HG03103 (cell line): ENCODE measurements around the gene SLC38A11.
"Not testable (repeated sequence)": the region's sequence is repeated elsewhere in the genome, so short reads cannot be mapped to it uniquely, and the experiment has no call there.

Experiments
- ATAC-seq: cut with Tn5 transposase; IDR thresholded peaks from one replicate; pipeline ENCODE4 v1.9.1; 2021; ENCODE audit warnings: low read depth; ENCODE audit not compliant: unreplicated experiment

Gene SLC38A11

DNA sequence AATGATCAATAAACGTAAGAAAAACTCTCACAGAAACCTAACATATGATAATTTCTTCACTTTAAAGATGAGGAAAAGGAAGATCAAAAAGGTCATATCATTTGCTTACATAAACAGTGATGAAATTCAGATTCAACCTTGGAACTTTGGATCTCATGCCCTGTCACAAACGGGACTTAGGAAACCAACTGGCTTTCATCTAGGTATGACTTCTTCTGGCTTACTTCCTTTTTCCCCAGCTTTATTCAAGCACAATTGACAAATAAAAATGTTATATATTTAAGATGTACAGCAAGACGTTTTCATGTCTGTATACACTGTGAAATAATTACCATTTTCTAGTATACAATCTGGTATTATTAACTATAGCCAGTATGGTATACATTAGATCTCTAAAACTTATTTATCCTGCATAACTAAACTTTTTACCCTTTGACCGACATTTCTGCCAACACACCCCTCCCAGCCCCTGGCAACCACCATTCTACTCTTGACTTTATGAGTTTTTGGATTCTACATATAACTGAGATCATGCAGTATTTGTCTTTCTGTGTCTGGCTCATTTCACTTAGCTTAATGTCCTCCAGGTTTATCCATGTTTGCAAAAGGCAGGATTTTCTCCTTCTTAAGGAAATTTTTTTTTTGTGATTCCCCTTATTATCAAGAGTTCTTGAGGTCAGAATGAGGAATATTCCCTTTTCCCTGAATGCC, 67.7 kb downstream of the SLC38A11 start:
- no peak for ATAC-seq

- ATAC-seq: no peak
Measured at GRCh38 chr2:164882276-164882675, 73.0 kb downstream of the SLC38A11 start.

DNA sequence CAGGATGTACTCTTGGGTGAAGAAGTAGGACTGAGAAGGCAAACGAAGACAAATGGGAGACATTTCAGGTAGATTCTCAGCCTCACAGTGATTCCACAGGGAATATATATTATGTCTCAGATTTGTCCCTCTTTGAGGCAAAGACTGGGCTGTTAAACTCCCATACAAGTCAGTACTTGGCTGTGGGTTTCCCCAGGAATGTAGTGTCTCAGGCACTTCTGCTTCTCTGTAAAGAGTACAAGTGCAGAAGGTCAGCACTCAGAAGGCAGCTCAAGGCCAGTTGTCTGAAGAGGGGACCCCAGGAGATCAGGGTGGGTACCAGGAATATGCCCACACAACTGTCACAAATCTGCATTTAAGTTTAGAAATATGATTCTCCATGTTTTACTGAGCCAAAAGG, 73.8 kb downstream of the SLC38A11 start:
- no peak for ATAC-seq

DNA sequence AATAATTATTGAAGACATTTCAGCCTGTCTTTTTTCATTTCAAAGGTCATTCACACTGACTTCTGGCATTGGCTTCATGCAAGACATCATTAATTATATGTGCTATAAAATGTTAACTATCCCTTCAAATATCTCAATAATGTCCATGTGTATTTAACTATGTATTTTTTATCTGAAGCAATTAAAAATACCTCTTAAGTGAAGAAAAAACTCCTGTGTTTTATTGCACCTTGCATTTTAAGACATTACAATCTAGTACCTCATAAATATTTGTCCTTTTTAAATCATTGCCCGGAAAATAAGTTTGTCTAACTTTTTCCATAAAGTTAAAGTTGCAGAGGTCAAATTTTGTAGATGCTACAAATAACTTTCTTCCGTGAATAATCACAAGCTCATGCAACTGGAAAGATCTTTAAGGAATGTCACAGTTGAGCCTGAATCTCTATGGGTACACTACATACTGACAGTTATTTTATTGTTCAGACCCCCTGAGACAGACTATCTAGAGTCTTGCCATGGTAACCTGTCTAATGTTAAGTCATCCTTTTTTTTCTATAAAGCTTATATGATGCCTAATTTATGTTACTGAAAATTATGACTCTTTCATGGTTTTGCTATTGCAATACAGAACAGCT, 75.3 kb downstream of the SLC38A11 start:
- ATAC-seq: no peak

DNA sequence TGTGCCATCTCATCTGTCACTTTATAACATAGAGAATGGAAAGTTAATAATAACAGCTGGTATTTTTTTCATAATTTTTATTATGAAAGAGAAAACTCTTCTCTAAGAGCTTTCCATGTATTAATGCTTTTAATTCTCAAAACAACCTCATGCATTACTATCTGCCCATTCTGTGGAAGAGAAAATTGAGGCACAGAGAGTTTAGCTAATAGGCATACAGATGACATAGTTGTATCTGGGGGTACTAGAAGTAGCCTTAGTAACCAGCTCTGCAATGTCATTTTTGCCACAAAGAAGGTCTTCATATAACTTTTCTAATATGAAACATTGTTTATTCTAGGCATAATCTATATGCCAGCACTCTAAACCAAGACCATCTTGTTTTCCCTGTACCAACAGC, 77.4 kb downstream of the SLC38A11 start:
- ATAC-seq: no peak

DNA sequence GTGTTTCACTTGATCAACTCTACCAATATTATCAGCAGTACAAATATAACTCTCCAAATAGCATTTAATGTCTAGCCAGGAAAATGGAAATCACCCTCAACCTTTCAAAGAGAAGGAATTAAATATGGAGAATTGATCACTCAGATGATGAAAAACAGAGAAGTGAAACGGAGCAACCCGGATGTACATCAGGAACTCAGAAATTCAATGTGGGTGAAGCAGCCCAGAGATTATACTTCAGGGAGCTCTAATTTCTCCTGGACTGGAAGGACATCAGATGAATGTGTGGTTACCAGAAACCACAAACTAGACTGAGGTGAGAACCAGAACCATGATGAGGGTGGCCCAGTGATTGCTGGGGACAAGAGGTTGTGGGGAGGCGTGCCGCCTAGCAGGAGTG, 78.2 kb downstream of the SLC38A11 start:
- no peak for ATAC-seq

- ATAC-seq: no peak
Measured at GRCh38 chr2:164875334-164876205, 79.8 kb downstream of the SLC38A11 start.

DNA sequence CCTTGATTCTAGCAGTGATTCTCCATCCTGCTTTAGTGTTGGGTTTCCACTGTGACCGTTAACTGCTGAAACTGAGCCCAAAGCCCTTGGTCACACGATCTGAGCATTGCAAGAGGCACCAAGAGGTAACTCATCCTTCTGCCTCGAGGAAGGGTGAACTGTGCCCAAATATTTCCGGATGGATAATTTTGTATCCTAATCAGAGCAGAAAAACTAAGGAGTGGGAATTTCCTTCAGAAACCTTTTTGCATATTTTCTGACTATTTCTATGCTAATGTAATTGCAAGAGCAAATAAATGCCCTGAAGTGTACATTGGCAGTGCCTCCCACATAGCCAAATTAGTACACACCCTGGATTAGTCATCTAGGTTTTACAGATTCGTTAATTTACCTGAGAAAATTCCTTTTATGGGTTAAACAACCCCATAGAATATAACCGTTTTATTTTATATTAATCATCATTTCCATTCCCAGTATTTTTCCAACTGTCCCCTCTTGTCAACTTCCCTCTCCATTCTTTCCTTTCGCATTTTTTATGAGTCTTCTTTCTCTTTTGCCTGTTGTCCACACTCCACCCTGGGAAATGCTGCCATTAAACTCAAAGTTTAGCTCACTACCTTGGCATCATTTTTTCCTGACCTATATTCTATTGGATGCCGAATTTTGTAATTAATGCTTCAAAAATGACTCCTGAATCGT, 82.0 kb downstream of the SLC38A11 start:
- ATAC-seq: no peak

DNA sequence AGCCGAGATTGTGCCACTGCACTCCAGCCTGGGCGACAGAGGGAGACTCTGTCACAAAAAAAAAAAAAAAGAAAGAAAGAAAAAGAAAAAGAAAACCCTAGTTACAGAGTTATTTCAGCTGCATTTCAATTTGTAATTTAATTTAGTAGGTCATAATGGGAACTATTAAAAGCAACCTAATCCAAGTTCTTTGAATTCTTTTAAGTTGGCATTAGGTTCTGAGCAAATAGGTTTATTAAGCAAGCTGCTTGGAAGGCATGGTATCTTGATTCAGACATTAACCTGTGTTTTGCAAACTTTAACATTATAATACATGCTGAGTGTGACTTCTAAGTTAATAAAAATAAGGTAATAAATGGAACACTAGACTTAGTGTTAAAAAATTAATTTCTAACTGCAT, 83.9 kb downstream of the SLC38A11 start:
- no peak for ATAC-seq

DNA sequence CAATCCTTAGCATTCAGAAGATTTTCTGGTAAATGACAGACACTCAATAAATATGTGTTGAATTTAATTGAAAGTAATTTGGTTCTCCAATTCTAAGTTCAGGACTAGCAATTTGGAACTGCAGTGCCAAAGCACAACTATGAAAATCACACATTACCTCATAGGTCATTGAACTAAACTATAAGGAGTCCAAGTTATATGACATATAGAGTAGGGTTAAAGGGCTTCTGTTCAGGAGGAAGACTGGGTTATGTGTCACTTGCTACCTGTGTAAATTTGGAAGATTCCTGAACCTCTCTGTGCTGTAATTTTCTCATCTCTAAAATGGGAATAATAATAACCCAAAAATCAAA, 85.9 kb downstream of the SLC38A11 start:
- no peak for ATAC-seq

DNA sequence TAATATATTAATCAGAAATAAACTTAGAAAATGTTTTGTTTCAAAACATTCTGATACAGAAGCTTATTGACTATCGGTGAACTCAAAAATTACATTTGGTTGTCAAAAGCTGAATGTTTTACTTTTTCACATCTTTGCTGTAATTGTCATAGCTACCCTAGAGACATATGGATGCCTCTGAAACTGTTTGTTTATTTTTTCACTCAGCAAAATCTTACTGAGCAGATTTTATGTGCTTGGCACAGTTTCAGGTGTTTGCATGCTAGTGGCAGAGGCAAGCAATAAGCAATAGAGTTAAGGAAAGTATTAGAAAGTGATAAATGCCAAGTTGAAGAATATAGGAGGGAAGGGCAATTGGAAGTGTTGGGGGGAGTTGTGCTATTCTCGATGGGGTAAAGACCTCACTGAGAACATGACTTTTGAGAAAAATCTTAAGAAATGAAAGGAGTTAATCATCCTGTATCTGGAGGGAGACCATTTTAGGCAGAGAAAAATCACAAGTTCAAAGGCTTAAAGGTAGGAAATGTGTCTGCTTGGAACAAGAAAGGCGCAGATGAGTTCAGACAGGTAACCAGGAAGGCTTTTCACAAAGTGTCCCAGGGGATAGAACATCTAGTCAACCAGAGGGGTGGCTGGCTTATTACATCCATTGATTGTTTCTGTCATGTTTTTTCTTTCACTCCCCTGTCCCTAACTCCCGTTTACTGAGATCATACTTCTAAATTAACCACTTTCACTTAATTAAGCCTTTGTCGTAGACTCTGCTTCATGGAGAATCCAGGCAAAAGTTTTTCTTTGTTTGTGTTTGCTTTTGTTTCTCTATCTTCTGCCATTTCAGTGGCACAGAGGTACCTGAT, 86.5 kb downstream of the SLC38A11 start:
- ATAC-seq: no peak

DNA sequence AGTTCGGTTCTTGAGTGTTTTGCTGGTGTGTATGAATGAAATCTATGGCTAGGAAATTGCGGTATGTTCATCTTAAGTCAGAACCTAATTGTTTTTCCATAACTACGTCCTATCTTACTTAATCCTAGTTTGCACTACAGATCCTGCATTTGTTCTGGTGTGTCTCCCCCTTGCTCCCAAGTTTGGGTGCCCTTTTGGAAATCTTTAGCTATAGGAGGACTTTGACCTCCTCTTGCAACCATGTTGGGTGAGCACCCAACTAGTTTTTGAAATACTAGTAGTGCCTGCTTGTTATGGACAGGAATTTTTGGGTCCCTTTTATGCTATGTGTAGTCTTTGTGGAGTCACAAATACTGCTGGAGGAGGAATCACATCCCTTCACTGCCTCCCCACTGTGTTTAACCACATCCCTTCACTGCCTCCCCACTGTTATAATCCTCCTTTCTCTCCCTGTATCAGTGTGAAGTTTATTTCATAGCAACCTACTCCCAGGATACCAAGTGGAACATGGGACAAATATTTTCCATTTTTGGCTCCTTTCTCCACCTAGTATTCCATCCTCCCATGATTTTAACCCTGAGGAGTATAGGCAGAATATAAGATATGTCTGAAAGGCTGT, 87.4 kb downstream of the SLC38A11 start:
- no peak for ATAC-seq

DNA sequence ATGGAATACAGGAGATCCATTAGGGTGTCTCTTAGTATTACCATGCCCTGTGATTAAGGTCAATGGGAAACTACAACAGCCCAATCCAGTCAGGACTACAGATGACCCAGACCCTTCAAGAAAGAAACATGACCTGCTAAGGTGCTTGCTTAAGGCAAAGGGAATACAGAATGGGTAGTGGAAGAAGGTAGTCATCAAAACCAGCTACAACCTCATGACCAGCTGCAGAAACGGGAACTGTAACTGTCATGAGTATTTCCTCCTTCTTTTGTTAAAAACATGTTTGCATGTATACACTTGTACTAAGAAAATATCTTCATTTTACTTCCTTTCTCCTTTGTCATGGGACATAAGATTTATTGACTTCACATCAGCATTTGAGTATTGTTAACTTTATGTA, 88.9 kb downstream of the SLC38A11 start:
- ATAC-seq: not testable (repeated sequence)

DNA sequence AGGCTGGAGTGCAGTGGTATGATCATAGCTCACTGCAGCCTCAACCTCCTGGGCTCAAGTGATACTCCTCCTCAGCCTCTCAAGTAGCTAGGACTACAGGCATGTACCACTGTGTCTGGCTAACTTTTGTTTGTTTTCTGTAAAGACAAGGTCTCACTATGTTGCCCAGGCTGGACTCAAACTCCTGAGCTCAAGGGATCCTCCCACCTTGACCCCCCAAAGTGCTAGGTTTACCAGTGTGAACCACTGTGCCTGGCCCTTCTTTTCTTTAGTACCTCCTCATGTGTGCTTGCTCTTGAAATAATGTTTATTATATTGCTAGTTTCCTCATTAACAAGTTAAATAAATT, 94.7 kb downstream of the SLC38A11 start:
- no peak for ATAC-seq

DNA sequence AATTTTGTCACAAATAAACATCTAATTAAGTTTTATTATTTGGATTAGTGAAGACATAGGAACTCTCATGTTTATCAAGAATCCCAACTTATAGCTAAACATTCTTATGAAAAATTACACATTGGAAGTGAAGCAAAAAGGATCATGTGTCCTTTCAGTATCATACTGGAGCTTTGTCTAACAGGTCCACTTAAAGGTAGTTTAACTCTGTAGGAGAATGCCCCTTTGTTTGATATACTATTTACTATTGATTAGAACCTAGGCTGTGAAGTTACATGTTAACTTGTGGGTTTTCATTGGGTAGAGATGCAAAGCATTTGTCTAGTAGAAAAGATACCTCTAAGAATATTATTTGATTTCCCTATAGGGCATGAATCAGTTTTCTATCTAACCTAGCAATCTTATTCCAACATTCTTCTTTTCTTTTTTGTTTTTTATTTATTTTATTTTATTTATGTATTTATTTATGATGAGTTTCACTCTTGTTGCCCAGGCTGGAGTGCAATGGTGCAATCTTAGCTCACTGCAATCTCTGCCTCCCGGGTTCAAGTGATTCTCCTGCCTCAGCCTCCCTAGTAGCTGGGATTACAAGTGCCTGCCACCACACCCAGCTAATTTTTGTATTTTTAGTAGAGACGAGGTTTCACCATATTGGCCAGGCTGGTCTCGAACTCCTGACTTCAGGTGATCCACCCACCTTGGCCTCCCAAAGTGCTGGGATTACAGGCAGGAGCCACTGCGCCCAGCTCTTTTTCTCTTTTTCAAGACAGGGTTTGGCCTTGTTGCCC, 95.2 kb downstream of the SLC38A11 start:
- ATAC-seq: not testable (repeated sequence)

- no peak for ATAC-seq
Measured at GRCh38 chr2:164859251-164859818, 96.0 kb downstream of the SLC38A11 start.

DNA sequence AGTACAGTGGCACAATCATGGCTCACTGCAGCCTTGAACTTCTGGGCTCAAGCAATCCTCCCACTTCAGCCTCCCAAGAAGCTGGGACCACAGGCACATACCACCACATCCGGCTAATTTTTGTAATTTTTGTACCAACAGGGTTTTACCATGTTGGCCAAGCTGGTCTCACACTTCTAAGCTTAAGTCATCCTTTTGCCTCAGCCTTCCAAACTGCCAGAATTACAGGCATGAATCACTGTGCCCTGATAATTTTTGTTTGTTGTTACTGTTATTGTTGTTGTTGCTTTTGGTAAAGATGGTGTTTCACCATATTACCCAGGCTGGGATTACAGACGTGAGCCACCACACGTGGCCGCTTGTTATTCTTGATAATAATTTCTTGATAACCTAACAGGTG, 103.2 kb downstream of the SLC38A11 start:
- ATAC-seq: no peak

GRCh38 chr2:164850235-164850634, 105.1 kb downstream of the SLC38A11 start:
- ATAC-seq: no peak

DNA sequence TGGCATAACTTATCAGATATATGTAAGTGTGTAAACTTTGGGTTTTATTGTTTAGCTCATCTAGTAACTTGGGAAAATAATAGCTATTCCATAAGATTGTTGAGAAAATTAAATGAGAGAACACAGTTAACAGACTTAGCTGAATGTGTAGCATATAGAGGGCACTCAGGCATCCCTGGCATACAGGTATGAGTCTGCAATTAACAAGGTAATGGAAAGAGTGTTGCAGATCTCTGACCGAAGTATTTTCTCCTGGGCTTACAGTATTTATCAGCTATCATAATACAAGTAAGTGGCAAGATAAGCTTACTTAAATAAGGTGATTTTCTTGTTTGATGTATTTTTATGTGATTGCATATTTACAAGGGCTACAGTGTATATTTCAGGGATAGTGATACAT, 105.8 kb downstream of the SLC38A11 start:
- ATAC-seq: no peak
